GM21786 (cell line): Measurements from ENCODE around the gene USP36.

Source experiments
- ATAC-seq: cut with Tn5 transposase; IDR thresholded peaks from one replicate; pipeline ENCODE4 v1.9.1; 2021; ENCODE audit not compliant: unreplicated experiment

Gene USP36

DNA sequence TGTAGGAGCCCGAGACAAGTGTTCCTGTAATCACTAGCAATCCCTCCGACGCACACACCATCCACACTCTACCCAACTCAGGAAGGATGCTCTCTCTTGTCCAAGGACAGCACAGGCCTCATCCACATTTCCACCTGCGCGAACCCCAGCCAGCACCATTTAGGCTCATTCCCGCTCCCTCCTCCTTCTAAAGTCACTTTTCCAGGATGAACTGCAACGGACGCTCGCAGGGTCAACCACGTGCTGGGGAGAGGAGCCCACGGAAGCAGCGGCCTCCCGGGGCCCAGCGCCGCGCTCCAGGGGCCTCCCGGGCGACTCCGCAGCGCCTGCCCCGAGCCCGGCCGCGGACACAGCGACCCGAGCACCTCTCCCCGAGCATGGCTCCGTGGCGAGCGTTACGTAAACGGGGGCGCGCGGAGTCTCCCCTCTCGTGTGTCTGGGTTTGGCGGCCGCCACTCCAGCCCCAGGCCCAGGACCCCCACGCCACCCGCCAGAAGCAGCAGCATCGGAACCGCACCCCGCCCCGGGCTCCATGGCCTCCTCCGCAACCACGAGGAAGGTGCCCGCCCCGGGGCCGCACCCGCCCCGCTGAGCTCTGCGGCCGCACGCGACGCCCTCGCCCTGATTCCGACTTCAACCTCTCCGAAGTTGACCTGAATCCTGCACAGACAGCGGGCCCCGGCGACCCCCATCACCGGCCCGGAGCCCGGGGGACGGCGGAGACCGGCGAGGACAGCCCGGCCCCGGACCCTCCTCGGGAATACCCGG is 668 bp downstream of the USP36 start:
- no peak for ATAC-seq

DNA sequence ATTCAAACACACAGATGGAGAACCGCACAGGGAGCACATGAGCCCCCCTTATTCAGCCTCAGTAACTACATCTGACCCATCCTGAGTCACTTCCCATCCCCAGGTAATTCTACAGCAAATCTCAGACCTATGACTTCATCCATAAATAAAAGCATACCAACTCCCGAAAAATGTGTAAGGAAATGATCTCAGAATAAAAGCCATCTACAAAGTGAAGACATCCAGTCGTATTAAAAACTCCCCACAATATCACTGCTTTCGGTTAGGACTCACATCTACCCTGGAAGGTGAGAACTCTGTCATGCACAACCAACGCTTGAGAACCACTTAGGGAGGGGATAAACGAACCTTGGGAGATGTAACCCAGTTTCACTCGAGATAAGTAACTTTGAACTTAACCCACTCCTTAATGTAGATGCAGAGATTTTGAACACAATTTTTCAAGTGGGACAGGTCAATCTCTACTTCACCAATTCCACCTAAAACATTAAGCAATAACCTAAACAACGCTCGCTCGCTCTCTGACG is 1.3 kb downstream of the USP36 start:
- ATAC-seq, result no peak

DNA sequence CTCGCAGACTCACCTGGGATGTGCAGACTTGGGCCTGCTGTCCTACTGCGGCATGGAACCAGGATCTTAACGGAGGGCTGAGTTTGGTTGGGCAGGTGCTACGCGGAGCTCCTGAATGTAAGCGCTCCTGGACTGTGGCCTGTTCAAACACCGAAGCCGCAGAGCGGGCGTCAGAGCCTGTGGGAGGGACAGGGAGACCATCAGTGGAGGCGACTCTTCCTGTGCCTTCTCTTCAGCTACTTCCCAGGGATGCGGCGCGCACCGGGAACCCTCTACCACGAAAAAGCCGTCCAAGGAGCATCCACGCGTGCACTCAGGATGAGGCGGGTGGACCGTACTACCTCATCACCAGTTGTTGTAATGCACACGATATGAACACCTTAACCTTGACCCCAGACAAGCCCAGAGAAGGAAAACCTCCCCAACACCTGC is 2.0 kb downstream of the USP36 start:
- ATAC-seq, result no peak

DNA sequence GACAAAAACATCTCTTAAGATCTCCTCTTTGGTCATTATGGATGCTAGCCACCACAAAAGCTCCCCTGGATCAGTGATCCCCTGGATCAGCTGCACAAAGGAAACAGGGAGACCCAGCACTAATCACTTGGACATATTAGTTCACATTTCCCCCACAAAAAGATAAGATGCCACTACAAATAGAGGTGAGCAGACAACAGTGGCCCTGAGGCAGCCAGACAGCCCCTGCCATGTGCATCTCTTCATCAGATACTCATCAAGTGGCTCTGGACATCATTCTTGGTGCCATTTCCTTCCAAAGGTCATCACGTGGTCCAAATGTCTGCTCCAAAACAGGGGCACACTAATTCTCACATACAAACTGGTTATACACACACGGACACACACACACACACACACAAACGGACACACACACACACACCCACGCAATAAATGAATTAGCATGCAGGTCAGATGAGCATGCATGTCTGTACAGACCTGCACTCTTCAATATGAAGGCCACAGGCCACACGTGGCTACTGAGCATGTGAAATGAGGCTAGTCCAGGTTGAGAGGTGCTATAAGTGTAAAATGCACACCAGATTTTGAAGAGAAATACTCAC is 4.1 kb downstream of the USP36 start:
- no peak for ATAC-seq

DNA sequence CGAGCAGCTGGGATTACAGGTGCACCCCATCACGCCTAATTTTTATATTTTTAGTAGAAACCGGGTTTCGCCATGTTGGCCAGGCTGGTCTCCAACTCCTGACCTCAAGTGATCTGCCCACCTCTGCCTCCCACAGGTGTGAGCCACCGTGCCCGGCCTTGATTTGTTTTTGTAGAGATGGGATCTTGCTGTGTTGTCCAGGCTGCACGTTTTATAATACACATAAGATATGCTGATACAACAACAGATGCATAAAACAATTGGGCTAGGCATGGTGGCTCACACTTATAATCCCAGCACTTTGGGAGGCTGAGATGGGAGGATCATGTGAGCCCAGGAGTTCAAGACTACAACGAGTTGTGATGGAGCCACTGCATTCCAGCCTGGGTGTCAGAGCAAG is 6.0 kb downstream of the USP36 start:
- ATAC-seq, result no peak

DNA sequence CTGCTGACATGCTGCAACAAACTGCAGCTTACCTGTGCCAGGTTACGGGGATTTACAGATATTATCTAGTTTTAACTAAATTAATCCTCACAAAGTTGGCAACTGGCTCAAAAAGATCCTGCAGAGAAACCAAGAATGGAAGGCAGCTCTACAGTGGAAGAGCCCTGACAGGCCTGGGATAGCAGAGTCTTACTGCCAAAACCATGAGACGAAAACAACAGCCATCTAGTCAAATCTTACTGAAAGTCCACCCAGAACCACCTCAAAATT is 8.1 kb downstream of the USP36 start:
- no peak for ATAC-seq

DNA sequence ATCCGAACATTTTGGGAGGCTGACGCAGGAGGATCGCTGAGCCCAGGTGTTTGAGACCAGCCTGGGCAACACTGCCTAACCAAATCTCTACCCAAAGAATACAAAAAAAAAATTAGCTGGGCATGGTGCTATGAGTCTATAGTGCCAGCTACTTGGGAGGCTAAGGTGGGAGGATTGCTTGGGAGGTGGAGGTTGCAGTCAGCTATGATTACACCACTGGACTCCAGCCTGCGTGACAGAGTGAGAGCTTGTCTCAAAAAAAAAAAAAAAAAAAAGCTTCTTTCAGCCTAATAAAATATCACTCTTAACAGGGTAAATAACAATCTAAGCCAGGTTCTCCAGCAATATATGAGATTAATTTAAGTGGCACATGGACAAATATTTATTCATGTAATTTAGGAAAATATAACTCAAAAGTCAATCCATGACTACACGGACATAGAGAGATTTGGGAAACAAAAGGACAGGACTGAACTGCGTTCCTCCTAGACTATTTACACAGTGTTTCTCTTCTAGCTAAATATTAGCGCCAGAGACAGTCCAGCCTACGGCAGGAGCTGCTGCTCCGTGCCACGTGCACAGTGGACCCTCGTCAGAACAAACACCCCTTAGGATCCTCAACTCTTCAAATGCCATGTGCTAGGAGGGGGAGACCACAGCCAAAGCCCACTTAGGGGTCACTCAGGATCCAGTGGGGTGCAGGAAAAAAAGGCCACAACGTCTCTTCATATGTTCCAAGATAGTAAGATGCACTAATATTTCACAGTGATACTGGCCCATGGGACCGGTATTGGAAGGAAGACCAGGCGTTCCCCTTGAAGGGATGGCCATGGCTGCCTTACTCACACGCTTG is 8.7 kb downstream of the USP36 start:
- no peak for ATAC-seq

DNA sequence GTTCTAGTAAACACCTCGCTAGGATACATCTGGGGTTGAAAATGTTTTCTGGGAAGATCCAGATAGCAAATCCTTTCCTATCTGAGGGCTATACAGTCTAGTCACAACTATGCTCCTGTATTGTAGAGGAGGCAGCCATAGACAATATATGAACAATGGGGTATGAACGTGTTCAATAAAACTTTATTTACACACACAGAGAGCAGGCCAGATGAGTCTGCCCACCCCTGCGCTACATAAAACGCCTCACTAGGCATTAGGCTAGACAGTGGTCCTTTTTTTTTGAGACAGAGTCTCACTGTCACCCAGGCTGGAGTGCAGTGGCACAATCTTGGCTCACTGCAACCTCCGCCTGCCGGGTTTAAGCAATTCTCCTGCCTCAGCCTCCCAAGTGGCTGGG is 11.1 kb downstream of the USP36 start:
- ATAC-seq, result no peak

DNA sequence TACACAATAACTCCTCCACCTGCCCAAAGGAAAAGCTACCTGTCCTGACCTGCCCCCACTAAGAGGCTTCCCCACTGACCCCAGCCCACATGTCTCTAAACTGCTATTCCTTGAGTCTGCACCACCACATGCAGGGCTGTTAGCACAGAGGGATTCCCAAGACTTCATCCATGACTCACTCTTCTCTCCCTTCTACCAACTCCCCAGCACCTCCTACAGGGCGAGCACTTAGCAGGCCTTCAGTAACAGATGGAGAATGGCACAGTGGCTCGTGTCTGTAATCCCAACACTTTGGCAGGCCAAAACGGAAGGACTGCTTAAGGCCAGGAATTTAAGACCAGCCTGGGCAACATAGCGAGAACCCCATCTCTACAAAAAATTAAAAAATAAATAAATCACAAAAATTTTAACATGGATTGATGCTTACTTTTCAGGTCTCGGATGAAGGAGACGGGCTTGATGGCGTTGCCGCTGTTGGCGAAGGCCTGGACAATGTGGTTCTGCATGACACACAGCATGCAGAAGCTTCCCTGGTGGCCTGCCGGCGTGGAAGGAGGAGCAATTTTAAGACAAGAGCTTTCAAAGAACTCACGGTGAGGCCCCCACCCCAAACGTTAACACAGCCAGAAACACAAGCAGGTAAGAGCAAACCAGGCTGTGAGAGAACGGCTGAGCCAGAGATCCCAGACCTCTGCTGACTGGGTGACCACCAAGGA is 12.0 kb downstream of the USP36 start:
- ATAC-seq, result no peak

DNA sequence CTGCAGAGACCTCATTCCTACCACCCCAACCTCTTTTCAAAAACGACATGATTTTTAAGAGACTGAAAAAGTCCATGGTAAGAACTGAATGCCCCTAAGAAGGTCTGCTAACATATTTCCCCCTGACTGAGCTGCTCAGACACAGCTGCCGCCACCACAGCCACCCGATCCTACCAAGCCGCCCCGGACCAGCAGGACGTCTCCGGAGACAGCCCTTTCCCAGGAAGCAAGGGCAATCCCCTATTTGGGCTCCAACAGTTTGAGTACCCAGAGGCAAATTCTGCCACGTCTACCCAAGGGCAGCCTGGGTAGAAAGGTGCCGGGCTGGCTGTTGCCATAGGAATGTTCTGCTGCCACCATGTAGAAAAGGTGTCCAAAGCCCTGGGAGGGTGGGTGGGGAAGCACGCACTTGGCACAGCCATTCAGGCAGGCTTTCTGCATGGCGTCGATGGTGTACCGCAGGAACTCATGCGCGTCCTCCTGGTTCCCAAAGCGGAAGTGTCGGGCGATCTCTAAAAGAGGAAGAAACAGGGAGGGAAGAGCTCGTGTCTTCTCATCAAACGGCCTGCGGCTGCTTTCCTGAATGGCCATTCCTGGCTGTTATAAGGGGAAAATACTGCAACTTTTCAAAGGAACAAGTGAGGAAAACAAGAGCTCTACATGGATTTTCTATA is 13.6 kb downstream of the USP36 start:
- ATAC-seq, result no peak

DNA sequence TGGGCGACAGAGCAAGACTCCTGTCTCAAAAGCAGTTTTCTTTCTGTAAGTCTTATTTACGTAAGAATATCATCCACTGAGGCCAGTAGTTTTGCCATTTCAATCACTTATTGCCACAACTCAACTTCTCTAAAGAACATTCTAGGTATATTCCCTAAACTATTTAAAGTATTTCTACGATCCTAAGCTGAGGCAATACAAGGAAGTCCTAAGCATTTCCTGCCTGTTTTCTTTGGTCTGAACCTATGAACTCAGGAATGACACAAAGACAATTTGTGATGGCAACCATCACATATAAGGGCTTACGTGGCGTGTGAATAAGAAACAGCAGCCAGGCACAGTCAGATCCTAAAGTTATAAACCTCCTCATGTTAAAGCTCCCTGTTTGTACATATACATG is 14.2 kb downstream of the USP36 start:
- no peak for ATAC-seq

DNA sequence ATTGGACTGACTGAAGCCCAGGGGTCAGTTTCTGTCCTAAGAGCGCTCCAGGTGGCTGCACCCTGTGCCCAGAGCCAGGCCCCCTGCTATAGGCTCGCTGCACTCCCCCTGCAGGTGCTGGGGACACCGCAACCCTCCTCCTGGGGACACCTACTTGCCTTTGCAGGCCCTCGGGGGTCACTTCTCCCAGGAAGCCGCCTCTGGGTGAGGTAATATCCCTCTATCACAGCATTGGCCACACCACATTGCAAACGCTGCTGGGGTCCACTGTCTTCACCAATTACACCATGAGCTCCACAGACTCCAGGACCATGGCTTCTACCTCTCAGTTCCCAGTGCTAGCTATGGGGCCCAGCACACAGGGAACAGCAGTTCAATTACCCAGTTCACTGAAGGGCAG is 14.9 kb downstream of the USP36 start:
- ATAC-seq, result no peak

DNA sequence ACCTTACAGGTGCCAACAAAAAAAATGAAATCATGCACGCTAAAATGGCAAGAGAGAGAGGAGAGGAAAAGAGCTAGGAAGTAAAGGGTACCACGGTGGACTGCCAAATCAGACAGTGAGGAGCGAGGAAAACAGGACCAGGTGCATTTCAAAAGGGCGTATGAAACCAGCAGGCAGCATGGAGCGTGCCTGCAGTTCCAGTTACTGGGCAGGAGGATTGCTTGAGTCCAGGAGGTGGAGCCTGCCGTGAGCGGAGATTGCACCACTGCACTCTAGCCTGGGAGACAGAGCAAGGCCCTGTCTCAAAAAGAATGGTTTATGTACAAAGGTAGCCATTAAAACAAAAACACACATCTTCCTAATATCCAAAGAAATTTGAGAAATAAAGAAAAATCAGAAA is 16.4 kb downstream of the USP36 start:
- no peak for ATAC-seq

DNA sequence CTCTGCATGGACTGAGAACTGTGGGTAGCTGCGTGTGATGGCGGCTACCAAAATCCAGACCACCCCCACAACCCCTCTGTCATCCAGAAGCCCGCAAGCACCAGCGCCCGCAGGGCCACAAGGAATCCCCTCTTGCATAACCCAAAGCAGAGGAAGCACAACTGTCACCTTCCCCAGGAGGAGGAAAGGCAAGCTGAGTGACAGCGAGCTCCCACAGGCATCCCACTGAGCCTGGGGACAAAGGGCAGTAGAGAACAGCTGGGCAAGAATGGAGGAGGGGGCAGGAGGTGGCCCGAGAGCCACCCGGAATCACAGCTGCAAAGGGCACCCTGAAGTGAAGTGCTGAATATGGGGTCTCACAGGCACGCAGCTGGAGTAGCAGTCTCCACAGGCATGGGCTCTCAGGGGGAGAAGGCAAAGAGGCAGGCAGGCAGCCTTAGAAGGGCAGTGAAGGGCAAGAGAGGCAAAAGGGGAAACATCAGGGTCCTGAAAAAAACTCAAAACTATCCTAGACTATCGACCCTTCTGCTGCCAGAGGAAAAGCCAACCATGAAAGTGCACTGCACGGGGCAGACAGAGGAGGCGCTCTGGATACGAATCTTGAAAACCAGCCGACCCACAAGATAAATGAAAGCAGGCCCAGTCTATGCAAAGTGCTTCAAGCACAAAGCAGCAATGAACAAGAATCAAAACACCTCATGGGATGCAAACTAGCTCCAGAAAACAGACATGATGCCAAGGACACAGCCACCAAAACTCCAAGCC is 17.1 kb downstream of the USP36 start:
- ATAC-seq, result no peak

DNA sequence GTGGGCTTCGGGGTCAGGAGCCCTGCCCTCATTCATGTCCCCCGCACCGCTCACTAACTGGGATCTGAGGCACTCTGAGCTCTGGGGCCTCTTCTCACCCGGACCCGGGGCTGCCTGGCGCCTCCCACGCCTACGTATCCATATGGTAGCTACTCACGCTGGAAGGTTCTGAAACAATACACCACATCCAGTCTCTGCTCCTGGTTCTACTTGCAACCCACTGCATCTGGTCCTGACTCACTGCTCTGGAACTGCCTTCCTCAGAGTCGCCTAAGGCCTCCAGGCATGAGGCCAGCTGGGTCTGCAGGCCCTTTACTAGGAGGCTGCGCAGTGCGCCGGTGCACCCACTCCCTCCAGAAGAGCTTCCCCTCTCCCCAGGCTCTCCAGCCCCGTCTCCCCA is 18.1 kb downstream of the USP36 start:
- ATAC-seq, result no peak

DNA sequence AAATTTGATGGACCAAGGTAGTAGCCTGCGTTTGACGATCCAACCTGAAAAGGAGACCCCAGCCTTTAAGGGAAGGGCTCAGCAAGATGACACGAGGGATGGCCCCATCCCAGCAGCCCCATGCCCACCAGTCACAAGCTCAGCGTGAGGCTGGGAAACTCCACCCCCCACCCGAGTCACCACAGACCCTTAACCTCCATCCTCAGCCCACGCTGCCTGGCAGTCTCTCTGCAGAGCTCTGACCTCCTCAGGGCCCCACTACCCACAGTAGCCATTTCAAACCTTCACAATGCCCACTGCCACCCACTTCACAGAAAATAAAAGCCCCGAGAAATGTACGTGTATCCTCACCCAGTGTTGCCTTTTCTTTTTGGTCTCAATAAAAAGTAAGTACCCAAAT is 18.7 kb downstream of the USP36 start:
- no peak for ATAC-seq

DNA sequence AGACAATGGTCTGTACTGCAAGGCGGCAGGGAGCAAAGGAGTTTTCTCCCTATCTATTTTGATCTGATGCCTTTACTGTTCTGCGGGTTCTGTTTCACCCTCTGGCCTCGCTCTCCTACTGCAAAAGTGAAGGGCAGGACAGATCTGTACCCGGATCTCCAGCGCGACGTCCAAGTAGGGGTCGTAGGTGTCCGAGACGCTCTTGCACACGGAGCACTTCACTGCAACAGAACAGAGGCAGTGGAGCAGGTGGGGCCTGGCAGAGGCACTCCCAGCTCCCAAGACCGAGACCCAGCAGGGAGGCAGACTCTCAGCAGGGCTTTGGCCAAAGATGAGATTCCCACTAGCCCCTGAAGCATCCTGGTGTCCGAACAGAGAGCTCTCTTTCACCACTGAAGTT is 19.8 kb downstream of the USP36 start:
- no peak for ATAC-seq

DNA sequence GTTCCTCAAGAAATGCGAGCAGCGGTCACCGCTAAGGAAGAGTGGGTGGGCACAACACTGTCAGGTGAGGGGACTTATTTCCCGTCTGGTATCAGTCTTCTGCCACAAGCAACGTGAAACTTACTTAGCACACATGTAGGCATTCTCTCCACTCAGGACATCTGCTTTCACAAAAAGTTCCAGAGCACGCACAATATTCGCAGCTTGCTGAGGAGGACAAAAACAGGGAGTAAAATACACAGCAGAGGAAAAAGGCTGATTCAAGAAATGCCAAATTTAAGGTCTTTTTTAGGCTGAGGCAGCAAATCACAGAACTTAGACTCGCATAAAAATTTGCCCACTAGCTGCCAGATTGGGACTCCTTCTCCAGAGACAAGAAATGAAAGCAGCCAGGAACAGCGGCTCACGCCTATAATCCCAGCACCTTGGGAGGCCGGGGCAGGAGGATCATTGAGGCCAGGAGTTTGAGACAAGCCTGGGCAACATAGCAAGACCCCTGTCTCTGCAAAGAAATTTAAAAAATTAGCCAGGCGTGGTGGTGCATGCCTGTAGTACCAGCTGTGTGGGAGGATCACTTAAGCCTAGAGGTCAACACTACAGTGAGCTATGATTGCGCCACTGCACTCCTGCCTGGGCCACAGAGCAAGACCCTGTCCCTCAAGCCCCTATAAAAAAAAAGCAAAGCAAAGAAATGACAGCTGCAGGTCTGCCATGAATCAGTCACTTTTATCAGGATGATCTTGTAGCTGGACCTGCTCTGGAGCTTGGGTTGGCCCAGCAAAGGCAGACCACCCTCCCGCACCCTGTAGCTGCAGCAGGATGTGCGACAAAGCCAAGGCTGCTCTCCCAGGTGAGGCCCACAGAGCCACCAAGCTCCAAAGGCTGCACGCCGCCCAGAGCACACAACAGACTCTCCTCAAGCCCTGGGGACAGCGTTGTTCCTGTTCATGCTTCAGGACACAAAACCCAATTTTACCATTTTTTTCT is 20.5 kb downstream of the USP36 start:
- ATAC-seq, result no peak

DNA sequence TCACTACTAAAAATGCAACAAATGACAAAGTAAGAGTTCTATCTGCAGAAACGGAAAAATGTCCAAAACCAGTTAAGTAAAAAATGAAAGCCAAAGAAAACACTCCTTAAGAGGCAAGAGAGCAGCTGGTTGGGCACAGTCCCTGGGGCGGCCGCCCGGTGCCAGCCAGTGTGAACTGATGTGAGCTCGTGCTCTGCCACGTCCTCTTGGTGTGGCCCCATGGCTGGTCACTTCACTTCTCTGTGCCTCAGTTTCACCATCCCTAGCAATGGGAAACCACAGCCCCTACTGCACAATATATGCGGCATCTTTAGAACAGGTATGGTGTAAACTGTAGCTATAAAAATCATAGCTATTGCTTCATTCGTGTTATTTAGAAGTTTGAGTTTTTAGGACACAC is 21.2 kb downstream of the USP36 start:
- no peak for ATAC-seq
